Measurements from ENCODE around the gene MSI2.

DNA sequence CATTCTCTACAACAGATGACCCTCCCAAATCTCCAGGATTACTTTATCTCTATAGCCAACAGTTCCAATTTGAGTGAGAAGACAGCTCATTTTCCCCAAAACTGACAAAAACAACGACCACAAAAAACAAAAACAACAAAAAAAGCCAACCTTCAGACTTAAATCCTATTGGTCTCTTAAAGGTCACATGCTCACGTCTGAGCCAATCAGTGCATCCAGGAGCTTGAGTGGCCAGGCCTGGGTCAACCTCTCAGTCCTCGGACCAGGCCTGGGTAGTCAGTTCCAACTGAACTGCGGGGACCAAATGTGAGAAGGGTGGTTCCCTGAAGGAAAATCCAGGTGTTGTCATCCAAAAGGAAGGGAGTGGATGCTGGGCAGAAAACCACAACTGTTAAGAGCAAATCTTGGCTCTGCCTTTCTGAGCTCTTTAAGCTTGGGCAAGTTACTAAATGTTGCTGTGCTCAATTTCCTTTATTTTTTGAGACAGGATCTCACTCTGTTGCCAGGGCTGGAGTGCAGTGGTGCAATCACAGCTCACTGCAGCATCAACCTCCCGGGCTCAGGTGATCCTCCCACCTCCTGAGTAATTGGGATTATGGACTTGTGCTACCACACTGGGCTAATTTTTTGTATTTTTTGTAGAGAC is 43.0 kb upstream of the MSI2 start:
- TF ChIP-seq, protein P1, sequence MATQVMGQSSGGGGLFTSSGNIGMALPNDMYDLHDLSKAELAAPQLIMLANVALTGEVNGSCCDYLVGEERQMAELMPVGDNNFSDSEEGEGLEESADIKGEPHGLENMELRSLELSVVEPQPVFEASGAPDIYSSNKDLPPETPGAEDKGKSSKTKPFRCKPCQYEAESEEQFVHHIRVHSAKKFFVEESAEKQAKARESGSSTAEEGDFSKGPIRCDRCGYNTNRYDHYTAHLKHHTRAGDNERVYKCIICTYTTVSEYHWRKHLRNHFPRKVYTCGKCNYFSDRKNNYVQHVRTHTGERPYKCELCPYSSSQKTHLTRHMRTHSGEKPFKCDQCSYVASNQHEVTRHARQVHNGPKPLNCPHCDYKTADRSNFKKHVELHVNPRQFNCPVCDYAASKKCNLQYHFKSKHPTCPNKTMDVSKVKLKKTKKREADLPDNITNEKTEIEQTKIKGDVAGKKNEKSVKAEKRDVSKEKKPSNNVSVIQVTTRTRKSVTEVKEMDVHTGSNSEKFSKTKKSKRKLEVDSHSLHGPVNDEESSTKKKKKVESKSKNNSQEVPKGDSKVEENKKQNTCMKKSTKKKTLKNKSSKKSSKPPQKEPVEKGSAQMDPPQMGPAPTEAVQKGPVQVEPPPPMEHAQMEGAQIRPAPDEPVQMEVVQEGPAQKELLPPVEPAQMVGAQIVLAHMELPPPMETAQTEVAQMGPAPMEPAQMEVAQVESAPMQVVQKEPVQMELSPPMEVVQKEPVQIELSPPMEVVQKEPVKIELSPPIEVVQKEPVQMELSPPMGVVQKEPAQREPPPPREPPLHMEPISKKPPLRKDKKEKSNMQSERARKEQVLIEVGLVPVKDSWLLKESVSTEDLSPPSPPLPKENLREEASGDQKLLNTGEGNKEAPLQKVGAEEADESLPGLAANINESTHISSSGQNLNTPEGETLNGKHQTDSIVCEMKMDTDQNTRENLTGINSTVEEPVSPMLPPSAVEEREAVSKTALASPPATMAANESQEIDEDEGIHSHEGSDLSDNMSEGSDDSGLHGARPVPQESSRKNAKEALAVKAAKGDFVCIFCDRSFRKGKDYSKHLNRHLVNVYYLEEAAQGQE (IDR thresholded peaks at IDR 0.05; ENCODE audit: low read depth) = no peak
- TF ChIP-seq EP300 (IDR thresholded peaks at IDR 0.05; ENCODE audit: borderline replicate concordance) (no peak), TCF12 (IDR thresholded peaks at IDR 0.05; ENCODE audit: low read depth) (no peak), NFIC (IDR thresholded peaks at IDR 0.05) (no peak), ZBTB7A (IDR thresholded peaks at IDR 0.05; ENCODE audit: low read depth) (no peak), TAF1 (IDR thresholded peaks at IDR 0.05; ENCODE audit: low read depth) (no peak), MAX (IDR thresholded peaks at IDR 0.05) (no peak), FOXM1 (IDR thresholded peaks at IDR 0.05; ENCODE audit: borderline replicate concordance, low read depth) (no peak), CREB1 (IDR thresholded peaks at IDR 0.05; ENCODE audit: low read depth) (no peak), EGR1 (IDR thresholded peaks at IDR 0.05) (no peak)

Data from Ishikawa (cell line).